HCT116 (cell line): ENCODE measurements around the gene EGFLAM. TPM values are rescaled to one million over a fixed set of nuclear protein-coding genes. Genes with fewer than 3 reads are reported as not detected.

ENCODE experiments used
- ATAC-seq: fragments of 200-7000 bp; cut with Tn5 transposase; 2 replicates; pipeline ENCODE4 v1.9.1; 2020; ENCODE audit warnings: mild to moderate bottlenecking, moderate library complexity
- BruUV-seq: library from RNA; stranded (reverse); fragments of 400-500 nt; replicated peaks from 2 replicates; lab custom pipeline; 2021; lab: Mats Ljungman, UMichigan
- CTCF ChIA-PET: fragments of 300-600 bp; sonication (Branson Sonifier 250); formaldehyde crosslinking; loops from one replicate; lab custom pipeline; 2021; ENCODE audit warnings: antibody characterized with exemption; lab: Charles Lee
- POLR2A ChIA-PET: fragments of 300-600, 350-600 bp; sonication (Branson Sonifier 250); formaldehyde crosslinking; loops from one replicate; lab custom pipeline; 2021; ENCODE audit warnings: antibody characterized with exemption; lab: Charles Lee
- RAD21 ChIA-PET, 2 experiments: fragments of 300-600 bp; sonication (Branson Sonifier 250); formaldehyde crosslinking; loops; one replicate each; lab custom pipeline; 2023; ENCODE audit warnings: low total read pairs in 2 of 2; ENCODE audit not compliant: uncharacterized antibody in 2 of 2, unreplicated experiment in 2 of 2, low non-redundant PET in 1 of 2; lab: Charles Lee
- DNase-seq: peaks from one replicate; pipeline ENCODE4 v3.0.0-alpha.2; 2010; ENCODE audit warnings: low read depth, low spot score
- H2AFZ ChIP-seq: fragments of 200-600 bp; shearing (Covaris generic), sonication (generic); 2 replicates; pipeline ENCODE4 v1.6.1; 2017; ENCODE audit warnings: low read depth, mixed run types, mixed read lengths, antibody characterized with exemption, low read length; ENCODE audit not compliant: poor library complexity, severe bottlenecking
- H3K27ac ChIP-seq: 2 replicates; pipeline ENCODE4 v1.5.1; 2012; ENCODE audit warnings: low read depth, low read length
- H3K27me3 ChIP-seq: fragments of 200-600 bp; sonication (generic); 2 replicates; pipeline ENCODE4 v1.6.1; 2016; ENCODE audit warnings: mixed run types, low read length, mixed read lengths; ENCODE audit not compliant: insufficient read depth
- H3K36me3 ChIP-seq, 2 experiments: fragments of 200-500 bp in 1 of 2; fragments of 200-600 bp in 1 of 2; sonication (Bioruptor generic) in 1 of 2; sonication (generic) in 1 of 2; 2 replicates each; pipeline versions ENCODE4 v1.5.1 to v1.6.1; 2014 to 2016; ENCODE audit warnings: low read length in 2 of 2, inconsistent platforms in 1 of 2, mixed read lengths in 1 of 2, mixed run types in 1 of 2; ENCODE audit not compliant: insufficient read depth in 2 of 2, control insufficient read depth in 1 of 2
- H3K4me1 ChIP-seq, 2 experiments: fragments of 200-600 bp in 1 of 2; sonication (generic) in 1 of 2; 2 replicates each; pipeline versions ENCODE4 v1.5.1 to v1.6.1; 2012 to 2017; ENCODE audit warnings: low read length in 2 of 2, inconsistent platforms in 1 of 2, mild to moderate bottlenecking in 1 of 2, mixed read lengths in 1 of 2, mixed run types in 1 of 2, moderate library complexity in 1 of 2; ENCODE audit not compliant: insufficient read depth in 2 of 2, control insufficient read depth in 1 of 2
- H3K4me2 ChIP-seq: fragments of 200-600 bp; sonication (generic); 2 replicates; pipeline ENCODE4 v1.6.1; 2017; ENCODE audit warnings: mixed run types, low read length, mixed read lengths
- H3K4me3 ChIP-seq, 2 experiments: fragments of 200-600 bp in 1 of 2; sonication (generic) in 1 of 2; replicated peaks in 1 of 2; 2 replicates each; pipeline ENCODE4 v1.5.1; 2011 to 2016; ENCODE audit warnings: low read length in 2 of 2, control low read depth in 1 of 2, low read depth in 1 of 2, mild to moderate bottlenecking in 1 of 2, mixed read lengths in 1 of 2, mixed run types in 1 of 2
- H3K79me2 ChIP-seq: fragments of 200-600 bp; sonication (generic); 2 replicates; pipeline ENCODE4 v1.6.1; 2017; ENCODE audit warnings: mild to moderate bottlenecking, mixed run types, low read length, moderate library complexity, mixed read lengths; ENCODE audit not compliant: insufficient read depth
- H3K9ac ChIP-seq: fragments of 200-600 bp; sonication (generic); 2 replicates; pipeline ENCODE4 v1.6.1; 2016; ENCODE audit warnings: low read length, mixed read lengths
- H3K9me2 ChIP-seq: fragments of 200-600 bp; sonication (generic), shearing (Covaris generic); 2 replicates; pipeline ENCODE4 v1.6.1; 2017; ENCODE audit warnings: mixed run types, mild to moderate bottlenecking, moderate library complexity; ENCODE audit not compliant: insufficient read depth
- H3K9me3 ChIP-seq, 2 experiments: fragments of 200-500 bp in 1 of 2; fragments of 200-600 bp in 1 of 2; sonication (Bioruptor generic) in 1 of 2; sonication (generic) in 1 of 2; 2 replicates each; pipeline ENCODE4 v1.6.1; 2014 to 2017; ENCODE audit warnings: low read length in 2 of 2, mixed read lengths in 2 of 2, inconsistent platforms in 1 of 2, low read depth in 1 of 2, mild to moderate bottlenecking in 1 of 2, mixed run types in 1 of 2, moderate library complexity in 1 of 2; ENCODE audit not compliant: control insufficient read depth in 1 of 2, insufficient read depth in 1 of 2
- H4K20me1 ChIP-seq: fragments of 200-600 bp; sonication (generic), shearing (Covaris generic); 2 replicates; pipeline ENCODE4 v1.6.1; 2017; ENCODE audit warnings: mixed run types, mild to moderate bottlenecking, moderate library complexity; ENCODE audit not compliant: insufficient read depth
- CBX3 ChIP-seq: IDR thresholded peaks from 2 replicates; pipeline ENCODE4 v1.6.1; 2012; ENCODE audit warnings: low read depth
- CTCF ChIP-seq, 3 experiments: fragments of 200-600 bp in 1 of 3; sonication (generic) in 1 of 3; IDR thresholded peaks in 2 of 3; conservative IDR thresholded peaks in 1 of 3; 2 replicates each; pipeline ENCODE4 v1.5.1; 2012 to 2017; ENCODE audit warnings: low read depth in 2 of 3, low read length in 2 of 3, antibody characterized with exemption in 1 of 3, borderline replicate concordance in 1 of 3, control low read depth in 1 of 3, mild to moderate bottlenecking in 1 of 3, mixed read lengths in 1 of 3, mixed run types in 1 of 3, moderate library complexity in 1 of 3; ENCODE audit not compliant: insufficient read depth in 1 of 3
- EGR1 ChIP-seq: IDR thresholded peaks from 2 replicates; pipeline ENCODE4 v1.6.1; 2012; ENCODE audit warnings: low read depth
- ELF1 ChIP-seq: IDR thresholded peaks from 2 replicates; pipeline ENCODE4 v1.6.1; 2012; ENCODE audit warnings: low read depth, borderline replicate concordance
- EZH2 ChIP-seq: fragments of 200-600 bp; sonication (generic); IDR thresholded peaks from 2 replicates; pipeline ENCODE4 v1.6.1; 2017; ENCODE audit warnings: antibody characterized with exemption, mixed run types
- EZH2phosphoT487 ChIP-seq: fragments of 200-600 bp; IDR thresholded peaks from 2 replicates; pipeline ENCODE4 v1.6.1; 2018; ENCODE audit warnings: antibody characterized with exemption, borderline replicate concordance
- FOSL1 ChIP-seq: IDR thresholded peaks from 2 replicates; pipeline ENCODE4 v1.6.1; 2012; ENCODE audit warnings: low read depth
- JUND ChIP-seq: IDR thresholded peaks from 2 replicates; pipeline ENCODE4 v1.6.1; 2012
- POLR2A ChIP-seq: IDR thresholded peaks from 2 replicates; pipeline ENCODE4 v1.7.0; 2011; ENCODE audit warnings: borderline replicate concordance; ENCODE audit not compliant: insufficient read depth, insufficient read length; ENCODE audit errors: extremely low read depth
- POLR2AphosphoS5 ChIP-seq: IDR thresholded peaks from 2 replicates; pipeline ENCODE4 v1.6.1; 2011; ENCODE audit warnings: mild to moderate bottlenecking, low read depth, low read length, moderate library complexity
- RAD21 ChIP-seq: IDR thresholded peaks from 2 replicates; pipeline ENCODE4 v1.6.1; 2012; ENCODE audit warnings: low read depth, mild to moderate bottlenecking
- SP1 ChIP-seq: IDR thresholded peaks from 2 replicates; pipeline ENCODE4 v1.6.1; 2012; ENCODE audit warnings: low read depth
- SRF ChIP-seq: IDR thresholded peaks from 2 replicates; pipeline ENCODE4 v1.6.1; 2012; ENCODE audit warnings: low read depth
- TCF7L2 ChIP-seq: IDR thresholded peaks from 2 replicates; pipeline ENCODE4 v1.7.0; 2011; ENCODE audit warnings: borderline replicate concordance, inconsistent platforms; ENCODE audit not compliant: insufficient read depth, insufficient read length; ENCODE audit errors: extremely low read depth
- YY1 ChIP-seq: IDR thresholded peaks from 2 replicates; pipeline ENCODE4 v1.6.1; 2011; ENCODE audit warnings: low read length, low read depth, moderate library complexity, mild to moderate bottlenecking; ENCODE audit not compliant: insufficient replicate concordance; ENCODE audit errors: extremely low read depth
- ZFX ChIP-seq: fragments of 450-650 bp; IDR thresholded peaks from 2 replicates; pipeline ENCODE4 v1.6.1; 2017
- ZNF274 ChIP-seq: fragments of 200-500 bp; sonication (Bioruptor generic); IDR thresholded peaks from 2 replicates; pipeline ENCODE4 v1.6.1; 2014; ENCODE audit warnings: mild to moderate bottlenecking, low read depth, low read length, inconsistent platforms
- intact Hi-C: fragments of 100-400 bp; cut with micrococcal nuclease; formaldehyde crosslinking; loops from 2 replicates; pipeline ENCODE4 v1.10.0; 2022
- total RNA-seq: library from RNA; stranded (reverse); gene quantifications from one replicate; pipeline ENCODE4 v1.2.1, GENCODE V29; 2021; ENCODE audit not compliant: unreplicated experiment
- TF ChIP-seq, protein P1 (sequence below): IDR thresholded peaks from 2 replicates; pipeline ENCODE4 v1.6.1; 2012
- TF ChIP-seq, protein P2 (sequence below): IDR thresholded peaks from 2 replicates; pipeline ENCODE4 v1.6.1; 2012; ENCODE audit warnings: low read depth
- TF ChIP-seq, protein P3 (sequence below): IDR thresholded peaks from 2 replicates; pipeline ENCODE4 v1.6.1; 2011; ENCODE audit warnings: mild to moderate bottlenecking, low read length, moderate library complexity; ENCODE audit not compliant: insufficient replicate concordance; ENCODE audit errors: extremely low read depth

The EGFLAM gene
- total RNA-seq, 1 experiment from 2014 or later: not detected

DNA sequence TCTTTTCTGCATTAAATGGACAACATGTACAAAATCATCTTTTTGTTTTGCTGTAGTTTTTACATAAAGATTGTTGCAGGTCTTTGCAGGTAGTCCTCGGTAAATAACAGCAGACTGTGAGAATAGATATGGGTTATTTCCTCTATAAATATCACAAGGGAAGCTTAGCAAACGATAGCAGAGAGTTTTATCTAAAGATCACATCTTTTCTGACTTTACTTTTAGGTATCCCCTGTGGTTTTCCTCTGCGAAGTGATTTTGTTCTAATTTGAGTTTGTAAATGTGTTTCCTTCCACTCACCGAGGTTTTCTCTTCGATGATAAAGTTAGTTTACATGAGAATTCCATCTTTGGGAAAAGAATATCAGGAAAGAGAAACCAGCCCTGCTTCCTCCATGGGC is 109.6 kb downstream of the EGFLAM start:
- no peaks in the 10 kb centered on the region for H3K9me3 ChIP-seq
- no peak overlapping the region for H3K9ac ChIP-seq
- H3K27ac ChIP-seq: no peak overlapping the region
- POLR2A ChIA-PET: no interaction called here
- H2AFZ ChIP-seq: no peak overlapping the region
- no peaks in the 10 kb centered on the region for H3K36me3 ChIP-seq
- H3K4me3 ChIP-seq: no peak overlapping the region
- no TSS peak for BruUV-seq
- no peaks in the 10 kb centered on the region for H4K20me1 ChIP-seq
- no peak overlapping the region for H3K4me2 ChIP-seq
- no peaks in the 10 kb centered on the region for H3K9me2 ChIP-seq
- no peaks in the 10 kb centered on the region for H3K79me2 ChIP-seq
- no peak for TF ChIP-seq SRF
- no peak for TF ChIP-seq EZH2phosphoT487
- TF ChIP-seq SP1: no peak
- TF ChIP-seq CBX3: no peak
- no peak for TF ChIP-seq POLR2AphosphoS5
- TF ChIP-seq FOSL1: no peak
- no peak for TF ChIP-seq EGR1
- no peak for TF ChIP-seq ZFX
- no peak for TF ChIP-seq POLR2A
- TF ChIP-seq, protein P1, sequence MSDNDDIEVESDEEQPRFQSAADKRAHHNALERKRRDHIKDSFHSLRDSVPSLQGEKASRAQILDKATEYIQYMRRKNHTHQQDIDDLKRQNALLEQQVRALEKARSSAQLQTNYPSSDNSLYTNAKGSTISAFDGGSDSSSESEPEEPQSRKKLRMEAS: no peak
- TF ChIP-seq, protein P2, sequence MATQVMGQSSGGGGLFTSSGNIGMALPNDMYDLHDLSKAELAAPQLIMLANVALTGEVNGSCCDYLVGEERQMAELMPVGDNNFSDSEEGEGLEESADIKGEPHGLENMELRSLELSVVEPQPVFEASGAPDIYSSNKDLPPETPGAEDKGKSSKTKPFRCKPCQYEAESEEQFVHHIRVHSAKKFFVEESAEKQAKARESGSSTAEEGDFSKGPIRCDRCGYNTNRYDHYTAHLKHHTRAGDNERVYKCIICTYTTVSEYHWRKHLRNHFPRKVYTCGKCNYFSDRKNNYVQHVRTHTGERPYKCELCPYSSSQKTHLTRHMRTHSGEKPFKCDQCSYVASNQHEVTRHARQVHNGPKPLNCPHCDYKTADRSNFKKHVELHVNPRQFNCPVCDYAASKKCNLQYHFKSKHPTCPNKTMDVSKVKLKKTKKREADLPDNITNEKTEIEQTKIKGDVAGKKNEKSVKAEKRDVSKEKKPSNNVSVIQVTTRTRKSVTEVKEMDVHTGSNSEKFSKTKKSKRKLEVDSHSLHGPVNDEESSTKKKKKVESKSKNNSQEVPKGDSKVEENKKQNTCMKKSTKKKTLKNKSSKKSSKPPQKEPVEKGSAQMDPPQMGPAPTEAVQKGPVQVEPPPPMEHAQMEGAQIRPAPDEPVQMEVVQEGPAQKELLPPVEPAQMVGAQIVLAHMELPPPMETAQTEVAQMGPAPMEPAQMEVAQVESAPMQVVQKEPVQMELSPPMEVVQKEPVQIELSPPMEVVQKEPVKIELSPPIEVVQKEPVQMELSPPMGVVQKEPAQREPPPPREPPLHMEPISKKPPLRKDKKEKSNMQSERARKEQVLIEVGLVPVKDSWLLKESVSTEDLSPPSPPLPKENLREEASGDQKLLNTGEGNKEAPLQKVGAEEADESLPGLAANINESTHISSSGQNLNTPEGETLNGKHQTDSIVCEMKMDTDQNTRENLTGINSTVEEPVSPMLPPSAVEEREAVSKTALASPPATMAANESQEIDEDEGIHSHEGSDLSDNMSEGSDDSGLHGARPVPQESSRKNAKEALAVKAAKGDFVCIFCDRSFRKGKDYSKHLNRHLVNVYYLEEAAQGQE: no peak
- no peak for TF ChIP-seq EZH2
- no peak for TF ChIP-seq YY1
- no peak for TF ChIP-seq ZNF274
- no peak for TF ChIP-seq CTCF (IDR thresholded peaks at IDR 0.05 in 2 of 3, conservative IDR thresholded peaks at IDR 0.05 in 1 of 3; ENCODE audit: borderline replicate concordance in 1 of 3, insufficient read depth in 1 of 3, low read depth in 2 of 3, low read length in 2 of 3)
- no peak for TF ChIP-seq ELF1
- no peak for TF ChIP-seq JUND
- TF ChIP-seq TCF7L2: no peak
- TF ChIP-seq, protein P3, sequence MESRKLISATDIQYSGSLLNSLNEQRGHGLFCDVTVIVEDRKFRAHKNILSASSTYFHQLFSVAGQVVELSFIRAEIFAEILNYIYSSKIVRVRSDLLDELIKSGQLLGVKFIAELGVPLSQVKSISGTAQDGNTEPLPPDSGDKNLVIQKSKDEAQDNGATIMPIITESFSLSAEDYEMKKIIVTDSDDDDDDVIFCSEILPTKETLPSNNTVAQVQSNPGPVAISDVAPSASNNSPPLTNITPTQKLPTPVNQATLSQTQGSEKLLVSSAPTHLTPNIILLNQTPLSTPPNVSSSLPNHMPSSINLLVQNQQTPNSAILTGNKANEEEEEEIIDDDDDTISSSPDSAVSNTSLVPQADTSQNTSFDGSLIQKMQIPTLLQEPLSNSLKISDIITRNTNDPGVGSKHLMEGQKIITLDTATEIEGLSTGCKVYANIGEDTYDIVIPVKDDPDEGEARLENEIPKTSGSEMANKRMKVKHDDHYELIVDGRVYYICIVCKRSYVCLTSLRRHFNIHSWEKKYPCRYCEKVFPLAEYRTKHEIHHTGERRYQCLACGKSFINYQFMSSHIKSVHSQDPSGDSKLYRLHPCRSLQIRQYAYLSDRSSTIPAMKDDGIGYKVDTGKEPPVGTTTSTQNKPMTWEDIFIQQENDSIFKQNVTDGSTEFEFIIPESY: no peak
- no peak for TF ChIP-seq RAD21
- DNase-seq (no peak), ATAC-seq (no peak)
- CTCF ChIA-PET: no interaction called here
- RAD21 ChIA-PET: no interaction called here
- intact Hi-C loops: no loop called here
- H3K4me1 ChIP-seq: no peaks in the 10 kb centered on the region
- H3K27me3 ChIP-seq: 0 out of 2 replicates have a peak, but pooled peaks cover 4% of the 10 kb centered on the region
